A673 (cell line): ENCODE measurements around the gene NHLRC4. TPM values are rescaled to one million over a fixed set of nuclear protein-coding genes. Genes with fewer than 3 reads are reported as not detected.

Experiments
- BruUV-seq: library from RNA; stranded (reverse); fragments of 400-500 nt; replicated peaks from 2 replicates; lab custom pipeline; 2021; lab: Mats Ljungman, UMichigan
- CTCF ChIA-PET: fragments of 300-600 bp; sonication (Branson Sonifier 250); formaldehyde crosslinking; loops from one replicate; lab custom pipeline; 2022; ENCODE audit warnings: antibody characterized with exemption; lab: Charles Lee
- POLR2A ChIA-PET: fragments of 300-600 bp; sonication (Branson Sonifier 250); formaldehyde crosslinking; loops from one replicate; lab custom pipeline; 2022; ENCODE audit warnings: antibody characterized with exemption; ENCODE audit not compliant: low non-redundant PET; lab: Charles Lee
- DNase-seq: peaks from one replicate; pipeline ENCODE4 v3.0.0-alpha.2; 2015; ENCODE audit warnings: low spot score
- H3K27ac ChIP-seq: fragments of 200-600 bp; sonication (generic); 2 replicates; pipeline ENCODE4 v1.5.1; 2016; ENCODE audit warnings: mixed run types, low read depth, mild to moderate bottlenecking, mixed read lengths, antibody characterized with exemption, low read length; ENCODE audit not compliant: poor library complexity, severe bottlenecking
- H3K27me3 ChIP-seq: fragments of 200-600 bp; sonication (generic); replicated peaks from 2 replicates; pipeline ENCODE4 v1.6.1; 2017; ENCODE audit warnings: mixed run types, low read depth, mild to moderate bottlenecking, mixed read lengths, antibody characterized with exemption, low read length; ENCODE audit not compliant: insufficient read depth, poor library complexity
- H3K36me3 ChIP-seq: fragments of 200-600 bp; sonication (generic); 2 replicates; pipeline ENCODE4 v1.6.1; 2016; ENCODE audit warnings: mixed run types, mild to moderate bottlenecking, mixed read lengths, antibody characterized with exemption, low read length; ENCODE audit not compliant: insufficient read depth, poor library complexity, severe bottlenecking
- H3K4me1 ChIP-seq: fragments of 200-600 bp; sonication (generic); 2 replicates; pipeline ENCODE4 v1.6.1; 2017; ENCODE audit warnings: mixed run types, mild to moderate bottlenecking, mixed read lengths, antibody characterized with exemption, low read length; ENCODE audit not compliant: insufficient read depth, poor library complexity, severe bottlenecking
- H3K4me3 ChIP-seq: fragments of 200-600 bp; sonication (generic); 2 replicates; pipeline ENCODE4 v1.5.1; 2016; ENCODE audit warnings: low read depth, mixed run types, mild to moderate bottlenecking, mixed read lengths, low read length; ENCODE audit not compliant: poor library complexity, severe bottlenecking
- H3K9me3 ChIP-seq: fragments of 200-600 bp; sonication (generic); 2 replicates; pipeline ENCODE4 v1.6.1; 2016; ENCODE audit warnings: mixed run types, low read depth, mild to moderate bottlenecking, mixed read lengths, antibody characterized with exemption, low read length; ENCODE audit not compliant: poor library complexity, severe bottlenecking
- CTCF ChIP-seq: fragments of 300-800, 200-600 bp; sonication (generic); conservative IDR thresholded peaks from 2 replicates; pipeline ENCODE4 v1.5.1; 2017; ENCODE audit warnings: low read depth, mild to moderate bottlenecking, antibody characterized with exemption, low read length, moderate library complexity, mixed read lengths
- EZH2 ChIP-seq: fragments of 200-600 bp; sonication (generic); IDR thresholded peaks from 2 replicates; pipeline ENCODE4 v1.6.1; 2017; ENCODE audit warnings: borderline replicate concordance, low read depth, mild to moderate bottlenecking, mixed read lengths, antibody characterized with exemption, low read length; ENCODE audit not compliant: poor library complexity, severe bottlenecking
- intact Hi-C: fragments of 100-400 bp; cut with micrococcal nuclease; formaldehyde crosslinking; loops from one replicate; pipeline ENCODE4 v1.10.0; 2022; ENCODE audit not compliant: unreplicated experiment
- total RNA-seq: library from RNA; stranded (reverse); gene quantifications from 2 replicates; pipeline ENCODE4 v1.2.3, GENCODE V29; 2021

The NHLRC4 gene
- total RNA-seq, 1 experiment from 2014 or later = 0.21 TPM

DNA sequence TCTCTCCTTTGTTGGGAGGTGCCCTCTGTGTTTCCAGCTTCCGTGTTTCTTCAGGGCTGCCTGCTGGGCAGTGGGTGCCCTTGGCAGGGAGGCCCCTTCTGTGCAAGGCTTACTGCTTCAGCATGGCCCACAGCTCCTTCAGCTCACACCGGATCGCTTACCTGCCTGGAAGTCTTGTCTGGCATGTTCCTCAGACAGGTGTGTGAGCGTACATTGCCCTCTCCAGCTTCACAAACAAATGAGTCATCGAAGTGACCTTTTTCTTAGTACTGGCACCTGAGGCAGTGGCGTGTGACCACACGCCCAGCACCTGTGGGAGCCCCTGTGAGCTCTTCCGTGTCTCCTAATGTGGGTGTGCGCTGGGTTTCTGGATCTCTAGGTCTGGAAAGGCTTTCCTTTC is 26.6 kb downstream of the NHLRC4 start:
- peaks cover 5% of the 10 kb centered on the region for H3K36me3 ChIP-seq
- H3K4me1 ChIP-seq = peaks cover 8% of the 10 kb centered on the region
- no peaks in the 10 kb centered on the region for H3K27me3 ChIP-seq

GRCh38 chr16:593807-594206 is 27.0 kb downstream of the NHLRC4 start:
- Histone ChIP-seq H3K4me3 (no peak overlapping the region), H3K4me1 (peaks cover 8% of the 10 kb centered on the region), H3K9me3 (no peaks in the 10 kb centered on the region), H3K36me3 (peaks cover 5% of the 10 kb centered on the region), H3K27me3 (no peaks in the 10 kb centered on the region), H3K27ac (no peak overlapping the region)
- ChIA-PET CTCF (no interaction called here), POLR2A (no interaction called here)
- BruUV-seq = no TSS peak
- intact Hi-C loops = no loop called here
- TF ChIP-seq EZH2 = no peak
- TF ChIP-seq CTCF = no peak
- DNase-seq = no peak

More for the DNA sequence above, 26.6 kb downstream of the NHLRC4 start:
- ChIA-PET POLR2A (no interaction called here), CTCF (no interaction called here)
- H3K4me3 ChIP-seq = no peak overlapping the region
- no peak overlapping the region for H3K27ac ChIP-seq
- intact Hi-C loops = no loop called here
- DNase-seq = no peak
- TF ChIP-seq EZH2 (no peak), CTCF (no peak)
- no peaks in the 10 kb centered on the region for H3K9me3 ChIP-seq
- BruUV-seq = no TSS peak

GRCh38 chr16:595094-595528 is 28.3 kb downstream of the NHLRC4 start:
- H3K4me1 ChIP-seq = peaks cover 8% of the 10 kb centered on the region
- H3K27me3 ChIP-seq = no peaks in the 10 kb centered on the region
- no peak overlapping the region for H3K27ac ChIP-seq
- ChIA-PET CTCF (interaction anchor here (0.7 kb wide), 1 partner anchor 233 kb away, joined by 3 read pairs; no protein-coding TSS in a partner anchor), POLR2A (no interaction called here)
- TF ChIP-seq EZH2 (no peak), CTCF (no peak)
- peaks cover 5% of the 10 kb centered on the region for H3K36me3 ChIP-seq
- H3K9me3 ChIP-seq = no peaks in the 10 kb centered on the region
- intact Hi-C loops = no loop called here
- no peak for DNase-seq
- BruUV-seq = no TSS peak
- no peak overlapping the region for H3K4me3 ChIP-seq
